Mucosa of stomach (tissue), 1 donor: ENCODE data around the gene MACROD2.

ENCODE experiments used
- H3K27me3 ChIP-seq: one replicate; pipeline ENCODE4 v1.7.0; 2013; ENCODE audit warnings: mild to moderate bottlenecking, low read length; ENCODE audit not compliant: control insufficient read depth, insufficient read depth
- H3K36me3 ChIP-seq: one replicate; pipeline ENCODE4 v1.7.0; 2013; ENCODE audit warnings: low read length; ENCODE audit not compliant: control insufficient read depth, insufficient read depth
- H3K4me1 ChIP-seq: one replicate; pipeline ENCODE4 v1.7.0; 2013; ENCODE audit warnings: mild to moderate bottlenecking, low read length; ENCODE audit not compliant: control insufficient read depth, insufficient read depth
- H3K4me3 ChIP-seq: one replicate; pipeline ENCODE4 v1.7.0; 2013; ENCODE audit warnings: low read length
- H3K9ac ChIP-seq: one replicate; pipeline ENCODE4 v1.7.0; 2013; ENCODE audit warnings: mild to moderate bottlenecking, low read length, moderate library complexity
- H3K9me3 ChIP-seq: one replicate; pipeline ENCODE4 v1.7.0; 2013; ENCODE audit warnings: mild to moderate bottlenecking, low read length, moderate library complexity; ENCODE audit not compliant: control insufficient read depth
- donor health status: Pancreatic carcinoma.

Gene MACROD2

DNA sequence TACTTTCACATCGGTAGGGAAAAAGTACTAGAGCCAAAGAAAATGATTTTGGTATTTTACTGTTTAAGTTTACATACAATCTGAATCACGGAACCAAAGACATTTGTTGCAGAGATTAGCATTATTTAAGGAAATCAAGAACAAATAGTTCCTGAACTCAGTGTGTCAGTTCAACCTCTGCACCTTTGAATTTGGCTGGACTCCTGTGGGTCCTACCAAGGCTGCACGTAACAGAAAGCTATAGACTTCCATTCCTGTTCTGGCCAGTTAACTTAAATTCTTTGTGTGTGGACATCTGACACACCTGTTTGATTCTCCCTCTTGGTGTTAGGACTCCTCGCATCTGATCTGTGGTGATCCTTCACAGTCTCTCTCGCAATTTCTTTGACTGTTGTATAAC, 69.6 kb downstream of the MACROD2 start:
- H3K9me3 ChIP-seq: no peaks in the 10 kb centered on the region
- no peaks in the 10 kb centered on the region for H3K27me3 ChIP-seq
- H3K36me3 ChIP-seq: no peaks in the 10 kb centered on the region
- no peak overlapping the region for H3K4me3 ChIP-seq
- no peaks in the 10 kb centered on the region for H3K4me1 ChIP-seq
- H3K9ac ChIP-seq: no peak overlapping the region

DNA sequence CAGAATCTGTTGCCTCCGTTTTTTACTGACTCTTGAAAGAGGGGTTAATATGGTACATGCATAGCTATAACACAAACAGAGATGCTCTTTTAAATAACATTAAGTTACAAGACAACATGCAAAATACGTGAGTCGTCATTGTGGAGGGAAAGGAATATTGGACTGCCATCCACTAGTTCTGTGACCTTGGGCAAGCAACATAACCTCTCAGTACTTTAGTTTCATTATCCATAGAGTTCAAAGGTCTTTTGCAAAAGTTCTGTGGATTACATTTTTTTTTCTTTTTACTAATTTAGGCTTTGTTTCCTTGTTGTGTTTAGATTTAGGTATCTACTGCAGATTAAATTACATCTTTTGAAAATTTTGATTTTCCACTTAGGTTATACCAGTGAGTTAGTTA, 70.5 kb downstream of the MACROD2 start:
- no peaks in the 10 kb centered on the region for H3K4me1 ChIP-seq
- no peak overlapping the region for H3K4me3 ChIP-seq
- H3K36me3 ChIP-seq: no peaks in the 10 kb centered on the region
- H3K9ac ChIP-seq: no peak overlapping the region
- no peaks in the 10 kb centered on the region for H3K27me3 ChIP-seq
- H3K9me3 ChIP-seq: no peaks in the 10 kb centered on the region

- no peaks in the 10 kb centered on the region for H3K9me3 ChIP-seq
Measured at GRCh38 chr20:14067603-14068002, 72.3 kb downstream of the MACROD2 start.

DNA sequence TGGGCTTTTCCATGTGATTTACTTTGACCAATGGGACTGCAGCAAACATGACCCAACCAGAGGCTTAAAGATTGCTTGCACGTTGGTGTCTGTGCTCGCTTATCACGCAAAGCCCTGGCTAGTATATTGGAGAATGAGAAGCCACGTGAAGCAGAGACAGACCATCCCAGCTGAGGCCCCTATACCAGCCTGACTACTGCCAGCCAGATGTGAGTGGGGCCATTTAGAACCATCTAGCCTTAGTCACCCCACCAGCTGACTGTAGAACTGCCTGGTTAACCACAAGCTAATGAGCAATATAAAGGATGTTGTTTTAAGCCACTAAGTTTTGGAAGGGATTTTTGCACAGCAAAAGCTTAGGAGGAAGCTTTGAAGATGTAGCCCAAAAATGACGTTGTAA, 74.5 kb downstream of the MACROD2 start:
- no peak overlapping the region for H3K9ac ChIP-seq
- H3K27me3 ChIP-seq: no peaks in the 10 kb centered on the region
- no peak overlapping the region for H3K4me3 ChIP-seq
- H3K9me3 ChIP-seq: no peaks in the 10 kb centered on the region
- H3K4me1 ChIP-seq: no peaks in the 10 kb centered on the region
- no peaks in the 10 kb centered on the region for H3K36me3 ChIP-seq

More at GRCh38 chr20:14067603-14068002, 72.3 kb downstream of the MACROD2 start:
- H3K27me3 ChIP-seq: no peaks in the 10 kb centered on the region
- H3K4me1 ChIP-seq: no peaks in the 10 kb centered on the region
- no peaks in the 10 kb centered on the region for H3K36me3 ChIP-seq
- H3K9ac ChIP-seq: no peak overlapping the region
- no peak overlapping the region for H3K4me3 ChIP-seq

- no peaks in the 10 kb centered on the region for H3K27me3 ChIP-seq
Measured at GRCh38 chr20:14093652-14094051, 98.3 kb downstream of the MACROD2 start.

GRCh38 chr20:14098261-14098660, 102.9 kb downstream of the MACROD2 start:
- H3K9ac ChIP-seq: no peak overlapping the region
- H3K4me1 ChIP-seq: no peaks in the 10 kb centered on the region
- no peaks in the 10 kb centered on the region for H3K9me3 ChIP-seq
- no peaks in the 10 kb centered on the region for H3K27me3 ChIP-seq
- H3K4me3 ChIP-seq: no peak overlapping the region
- H3K36me3 ChIP-seq: no peaks in the 10 kb centered on the region

More at GRCh38 chr20:14093652-14094051, 98.3 kb downstream of the MACROD2 start:
- no peaks in the 10 kb centered on the region for H3K36me3 ChIP-seq
- H3K9ac ChIP-seq: no peak overlapping the region
- H3K4me3 ChIP-seq: no peak overlapping the region
- H3K9me3 ChIP-seq: no peaks in the 10 kb centered on the region
- no peaks in the 10 kb centered on the region for H3K4me1 ChIP-seq

GRCh38 chr20:14113416-14113815, 118.1 kb downstream of the MACROD2 start:
- Histone ChIP-seq H3K4me3 (no peak overlapping the region), H3K9me3 (no peaks in the 10 kb centered on the region)

GRCh38 chr20:14114065-14114704, 118.9 kb downstream of the MACROD2 start:
- Histone ChIP-seq H3K27me3 (no peaks in the 10 kb centered on the region), H3K4me1 (no peaks in the 10 kb centered on the region), H3K4me3 (no peak overlapping the region), H3K36me3 (no peaks in the 10 kb centered on the region), H3K9ac (no peak overlapping the region), H3K9me3 (no peaks in the 10 kb centered on the region)

More at GRCh38 chr20:14113416-14113815, 118.1 kb downstream of the MACROD2 start:
- Histone ChIP-seq H3K36me3 (no peaks in the 10 kb centered on the region), H3K27me3 (no peaks in the 10 kb centered on the region), H3K4me1 (no peaks in the 10 kb centered on the region), H3K9ac (no peak overlapping the region)

- no peak overlapping the region for H3K4me3 ChIP-seq
- no peaks in the 10 kb centered on the region for H3K9me3 ChIP-seq
- H3K9ac ChIP-seq: no peak overlapping the region
- no peaks in the 10 kb centered on the region for H3K4me1 ChIP-seq
- no peaks in the 10 kb centered on the region for H3K36me3 ChIP-seq
- H3K27me3 ChIP-seq: no peaks in the 10 kb centered on the region
Measured at GRCh38 chr20:14116037-14116436, 120.7 kb downstream of the MACROD2 start.

DNA sequence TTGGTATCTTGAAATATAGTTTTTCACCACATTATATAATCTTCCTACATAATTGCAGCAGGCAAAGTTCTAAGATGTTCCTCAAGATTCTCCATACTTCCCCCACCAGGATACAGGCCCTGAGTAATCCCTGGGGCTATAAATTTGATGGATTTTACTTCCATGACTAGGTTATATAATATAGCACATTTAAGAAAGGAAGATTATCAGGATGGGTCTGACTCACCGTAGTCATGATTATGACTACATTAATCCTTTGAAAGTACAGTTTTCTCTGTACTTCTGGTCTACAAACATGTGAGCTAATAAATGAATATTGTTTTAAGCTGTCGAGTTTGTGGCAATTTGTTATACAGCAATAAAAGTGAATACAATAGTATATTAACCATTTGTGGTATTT, 122.5 kb downstream of the MACROD2 start:
- H3K4me3 ChIP-seq: no peak overlapping the region
- no peak overlapping the region for H3K9ac ChIP-seq
- no peaks in the 10 kb centered on the region for H3K36me3 ChIP-seq
- no peaks in the 10 kb centered on the region for H3K9me3 ChIP-seq
- H3K27me3 ChIP-seq: no peaks in the 10 kb centered on the region
- H3K4me1 ChIP-seq: no peaks in the 10 kb centered on the region

- Histone ChIP-seq H3K36me3 (no peaks in the 10 kb centered on the region), H3K27me3 (no peaks in the 10 kb centered on the region), H3K4me3 (no peak overlapping the region), H3K9ac (no peak overlapping the region), H3K4me1 (no peaks in the 10 kb centered on the region), H3K9me3 (no peaks in the 10 kb centered on the region)
Measured at GRCh38 chr20:14126856-14127255, 131.5 kb downstream of the MACROD2 start.

GRCh38 chr20:14127514-14128223, 132.4 kb downstream of the MACROD2 start:
- Histone ChIP-seq H3K36me3 (no peaks in the 10 kb centered on the region), H3K9ac (no peak overlapping the region), H3K9me3 (no peaks in the 10 kb centered on the region), H3K4me3 (no peak overlapping the region), H3K4me1 (no peaks in the 10 kb centered on the region), H3K27me3 (no peaks in the 10 kb centered on the region)
